NB4 (cell line): ENCODE measurements around the gene PSMD11.

ENCODE experiments used
- DNase-seq: peaks from one replicate; pipeline ENCODE4 v3.0.0; 2010; ENCODE audit warnings: low read depth
- H3K4me3 ChIP-seq: one replicate; pipeline ENCODE4 v1.5.1; 2011; ENCODE audit warnings: mild to moderate bottlenecking, low read depth, low read length, moderate library complexity
- CTCF ChIP-seq: IDR thresholded peaks from one replicate; pipeline ENCODE4 v1.5.1; 2012; ENCODE audit warnings: low read depth, low read length
- MAX ChIP-seq: IDR thresholded peaks from 2 replicates; pipeline ENCODE4 v1.6.1; 2011; ENCODE audit warnings: low read depth, low read length
- MYC ChIP-seq: IDR thresholded peaks from 2 replicates; pipeline ENCODE4 v1.6.1; 2011; ENCODE audit warnings: low read depth, low read length
- POLR2A ChIP-seq: IDR thresholded peaks from 2 replicates; pipeline ENCODE4 v1.6.1; 2011; ENCODE audit warnings: mild to moderate bottlenecking; ENCODE audit not compliant: insufficient read length; ENCODE audit errors: extremely low read depth

The PSMD11 gene

GRCh38 chr17:32496395-32497073 lies 52.2 kb downstream of the PSMD11 start:
- TF ChIP-seq MAX (no peak), CTCF (no peak), MYC (no peak), POLR2A (no peak)
- no peak for DNase-seq

GRCh38 chr17:32497431-32498205 lies 53.3 kb downstream of the PSMD11 start:
- H3K4me3 ChIP-seq, result no peak overlapping the region
- no peak for TF ChIP-seq MAX
- TF ChIP-seq POLR2A, result no peak
- TF ChIP-seq MYC, result no peak
- TF ChIP-seq CTCF, result no peak
- no peak for DNase-seq

More at GRCh38 chr17:32496395-32497073, 52.2 kb downstream of the PSMD11 start:
- no peak overlapping the region for H3K4me3 ChIP-seq

- TF ChIP-seq POLR2A (no peak), CTCF (no peak), MAX (no peak), MYC (no peak)
- DNase-seq, result no peak
- H3K4me3 ChIP-seq, result no peak overlapping the region
Measured at GRCh38 chr17:32498391-32498790, 54.1 kb downstream of the PSMD11 start.

GRCh38 chr17:32502013-32502412 lies 57.7 kb downstream of the PSMD11 start:
- no peak for DNase-seq
- H3K4me3 ChIP-seq, result no peak overlapping the region
- TF ChIP-seq MYC, result no peak

- TF ChIP-seq POLR2A (no peak), MAX (no peak), MYC (no peak), CTCF (no peak)
- no peak overlapping the region for H3K4me3 ChIP-seq
- DNase-seq, result no peak
Measured at GRCh38 chr17:32502710-32503109, 58.4 kb downstream of the PSMD11 start.

GRCh38 chr17:32503251-32504165 lies 59.2 kb downstream of the PSMD11 start:
- peak; percentile 53; the same call in 1 of the 2 replicates for TF ChIP-seq MAX
- TF ChIP-seq CTCF, result no peak
- peak; percentile 71 for DNase-seq
- no peak overlapping the region for H3K4me3 ChIP-seq
